HCT116 (cell line): ENCODE results near the gene NOL4L.

Experiments used
- CBX3 ChIP-seq: IDR thresholded peaks from 2 replicates; pipeline ENCODE4 v1.6.1; 2012; ENCODE audit warnings: low read depth
- CTCF ChIP-seq, 3 experiments: fragments of 200-600 bp in 1 of 3; sonication (generic) in 1 of 3; IDR thresholded peaks in 2 of 3; conservative IDR thresholded peaks in 1 of 3; 2 replicates each; pipeline ENCODE4 v1.5.1; 2012 to 2017; ENCODE audit warnings: low read depth in 2 of 3, low read length in 2 of 3, antibody characterized with exemption in 1 of 3, borderline replicate concordance in 1 of 3, control low read depth in 1 of 3, mild to moderate bottlenecking in 1 of 3, mixed read lengths in 1 of 3, mixed run types in 1 of 3, moderate library complexity in 1 of 3; ENCODE audit not compliant: insufficient read depth in 1 of 3
- EGR1 ChIP-seq: IDR thresholded peaks from 2 replicates; pipeline ENCODE4 v1.6.1; 2012; ENCODE audit warnings: low read depth
- EZH2 ChIP-seq: fragments of 200-600 bp; sonication (generic); IDR thresholded peaks from 2 replicates; pipeline ENCODE4 v1.6.1; 2017; ENCODE audit warnings: antibody characterized with exemption, mixed run types
- EZH2phosphoT487 ChIP-seq: fragments of 200-600 bp; IDR thresholded peaks from 2 replicates; pipeline ENCODE4 v1.6.1; 2018; ENCODE audit warnings: antibody characterized with exemption, borderline replicate concordance
- JUND ChIP-seq: IDR thresholded peaks from 2 replicates; pipeline ENCODE4 v1.6.1; 2012
- POLR2A ChIP-seq: IDR thresholded peaks from 2 replicates; pipeline ENCODE4 v1.7.0; 2011; ENCODE audit warnings: borderline replicate concordance; ENCODE audit not compliant: insufficient read depth, insufficient read length; ENCODE audit errors: extremely low read depth
- POLR2AphosphoS5 ChIP-seq: IDR thresholded peaks from 2 replicates; pipeline ENCODE4 v1.6.1; 2011; ENCODE audit warnings: mild to moderate bottlenecking, low read depth, low read length, moderate library complexity
- REST ChIP-seq: IDR thresholded peaks from 2 replicates; pipeline ENCODE4 v1.6.1; 2012; ENCODE audit warnings: low read depth
- SIN3A ChIP-seq: IDR thresholded peaks from 2 replicates; pipeline ENCODE4 v1.6.1; 2012; ENCODE audit warnings: low read depth
- SRF ChIP-seq: IDR thresholded peaks from 2 replicates; pipeline ENCODE4 v1.6.1; 2012; ENCODE audit warnings: low read depth
- ZBTB33 ChIP-seq: IDR thresholded peaks from 2 replicates; pipeline ENCODE4 v1.6.1; 2011; ENCODE audit warnings: mild to moderate bottlenecking, low read length, moderate library complexity; ENCODE audit not compliant: insufficient replicate concordance; ENCODE audit errors: extremely low read depth
- ZFX ChIP-seq: fragments of 450-650 bp; IDR thresholded peaks from 2 replicates; pipeline ENCODE4 v1.6.1; 2017
- ZNF274 ChIP-seq: fragments of 200-500 bp; sonication (Bioruptor generic); IDR thresholded peaks from 2 replicates; pipeline ENCODE4 v1.6.1; 2014; ENCODE audit warnings: mild to moderate bottlenecking, low read depth, low read length, inconsistent platforms

- no peak for TF ChIP-seq JUND
- TF ChIP-seq CTCF (IDR thresholded peaks at IDR 0.05 in 2 of 3, conservative IDR thresholded peaks at IDR 0.05 in 1 of 3; ENCODE audit: borderline replicate concordance in 1 of 3, insufficient read depth in 1 of 3, low read depth in 2 of 3, low read length in 2 of 3), result no peak
- TF ChIP-seq POLR2A, result no peak
- TF ChIP-seq EZH2phosphoT487, result no peak
- TF ChIP-seq EGR1, result no peak
- no peak for TF ChIP-seq EZH2
- no peak for TF ChIP-seq ZFX
- TF ChIP-seq POLR2AphosphoS5, result no peak
- TF ChIP-seq SIN3A, result no peak
- no peak for TF ChIP-seq SRF
- TF ChIP-seq ZBTB33, result no peak
- no peak for TF ChIP-seq ZNF274
- no peak for TF ChIP-seq CBX3
- TF ChIP-seq REST, result no peak
Observed at GRCh38 chr20:32518593-32519380, 66.3 kb downstream of the NOL4L start.
